GM12878 (cell line): ENCODE results near the gene C1GALT1. TPM values are rescaled to one million over a fixed set of nuclear protein-coding genes. Genes with fewer than 3 reads are reported as not detected.

ENCODE experiments used
- ATAC-seq: fragments of 200-7000 bp; cut with Tn5 transposase; 3 replicates; pipeline ENCODE4 v1.9.1; 2020; ENCODE audit warnings: mild to moderate bottlenecking, moderate library complexity
- BruUV-seq: library from RNA; stranded (reverse); fragments of 400-500 nt; replicated peaks from 2 replicates; lab custom pipeline; 2021; lab: Mats Ljungman, UMichigan
- CTCF ChIA-PET: fragments of 300-600 bp; sonication (Branson Sonifier 250); formaldehyde crosslinking; extraction: SDS; loops from one replicate; lab custom pipeline; 2021; ENCODE audit warnings: inconsistent platforms; lab: Yijun Ruan, JAX
- POLR2A ChIA-PET: fragments of 350-600 bp; formaldehyde crosslinking; extraction: SDS; loops from one replicate; lab custom pipeline; 2021; ENCODE audit warnings: inconsistent platforms; lab: Charles Lee
- RAD21 ChIA-PET: fragments of 300-600 bp; sonication (Branson Sonifier 250); formaldehyde crosslinking; loops from one replicate; lab custom pipeline; 2023; ENCODE audit warnings: antibody characterized with exemption; ENCODE audit not compliant: unreplicated experiment; lab: Charles Lee
- SMC1A ChIA-PET: fragments of 300-600 bp; sonication (Branson Sonifier 250); formaldehyde crosslinking; loops from one replicate; lab custom pipeline; 2023; ENCODE audit not compliant: unreplicated experiment, uncharacterized antibody; lab: Charles Lee
- DNase-seq: peaks from one replicate; pipeline ENCODE4 v3.0.0-alpha.2; 2011; ENCODE audit warnings: low read depth, low spot score
- FAIRE-seq: peaks from 3 replicates; lab custom pipeline; 2011; peaks lifted over from hg19 to GRCh38; lab: Jason Lieb, UNC
- H2AFZ ChIP-seq: 2 replicates; pipeline ENCODE4 v1.6.0; 2011; ENCODE audit warnings: low read depth, low read length, control low read depth; ENCODE audit not compliant: control insufficient read depth
- H3K27ac ChIP-seq: 2 replicates; pipeline ENCODE4 v1.5.1; 2011; ENCODE audit warnings: control low read depth; ENCODE audit not compliant: control insufficient read depth, insufficient read depth
- H3K27me3 ChIP-seq, 2 experiments: replicated peaks in 1 of 2; 2 replicates each; pipeline versions ENCODE4 v1.6.0 to v1.6.1; 2011; ENCODE audit warnings: low read length in 1 of 2; ENCODE audit not compliant: control insufficient read depth in 2 of 2, insufficient read depth in 2 of 2
- H3K36me3 ChIP-seq, 2 experiments: 2 replicates each; pipeline ENCODE4 v1.5.1; 2011; ENCODE audit warnings: low read length in 1 of 2; ENCODE audit not compliant: control insufficient read depth in 2 of 2, insufficient read depth in 2 of 2
- H3K4me1 ChIP-seq: 2 replicates; pipeline ENCODE4 v1.6.1; 2011; ENCODE audit warnings: mild to moderate bottlenecking, low read length, moderate library complexity, mixed read lengths; ENCODE audit not compliant: control insufficient read depth, insufficient read depth
- H3K4me2 ChIP-seq: 2 replicates; pipeline ENCODE4 v1.6.0; 2011; ENCODE audit warnings: control low read depth; ENCODE audit not compliant: control insufficient read depth, insufficient read depth
- H3K4me3 ChIP-seq: fragments of 200-600 bp; sonication (generic); 2 replicates; pipeline ENCODE4 v1.5.1; 2016
- H3K79me2 ChIP-seq: 2 replicates; pipeline ENCODE4 v1.6.0; 2011; ENCODE audit warnings: low read length; ENCODE audit not compliant: control insufficient read depth, insufficient read depth
- H3K9ac ChIP-seq: 2 replicates; pipeline ENCODE4 v1.8.0; 2011; ENCODE audit warnings: low read length, control low read depth, mixed read lengths; ENCODE audit not compliant: control insufficient read depth, insufficient read depth
- H3K9me3 ChIP-seq: replicated peaks from 3 replicates; pipeline ENCODE4 v1.5.1; 2011; ENCODE audit warnings: mild to moderate bottlenecking, low read length; ENCODE audit not compliant: control insufficient read depth, insufficient read depth
- H4K20me1 ChIP-seq: 2 replicates; pipeline ENCODE4 v1.6.0; 2011; ENCODE audit not compliant: control insufficient read depth, insufficient read depth
- CBFB ChIP-seq: IDR thresholded peaks from 2 replicates; pipeline ENCODE4 v1.6.1; 2016; ENCODE audit warnings: antibody characterized with exemption, low read depth
- CHD4 ChIP-seq: fragments of 200-600 bp; sonication (generic); IDR thresholded peaks from 2 replicates; pipeline ENCODE4 v1.6.1; 2016; ENCODE audit warnings: mild to moderate bottlenecking
- HCFC1 ChIP-seq: fragments of 150-350 bp; IDR thresholded peaks from 2 replicates; pipeline ENCODE4 v1.6.1; 2014; ENCODE audit warnings: low read length
- MEF2A ChIP-seq: IDR thresholded peaks from 2 replicates; pipeline ENCODE4 v1.6.1; 2011; ENCODE audit warnings: low read depth, mild to moderate bottlenecking, low read length, moderate library complexity; ENCODE audit not compliant: insufficient read depth
- MTA3 ChIP-seq: IDR thresholded peaks from 2 replicates; pipeline ENCODE4 v1.6.1; 2012; ENCODE audit warnings: low read length, inconsistent platforms, borderline replicate concordance
- NFXL1 ChIP-seq: fragments of 450-650 bp; IDR thresholded peaks from 2 replicates; pipeline ENCODE4 v1.6.1; 2017; ENCODE audit warnings: antibody characterized with exemption, mild to moderate bottlenecking, borderline replicate concordance
- NRF1 ChIP-seq: conservative IDR thresholded peaks from 2 replicates; pipeline ENCODE4 v1.6.1; 2011; ENCODE audit warnings: mild to moderate bottlenecking, low read depth, low read length, improper control_type of control experiment
- PML ChIP-seq: IDR thresholded peaks from 2 replicates; pipeline ENCODE4 v1.6.1; 2012; ENCODE audit warnings: low read length, inconsistent platforms
- RCOR1 ChIP-seq: conservative IDR thresholded peaks from 2 replicates; pipeline ENCODE4 v1.6.1; 2012; ENCODE audit warnings: low read depth, low read length, improper control_type of control experiment
- SREBF1 ChIP-seq: IDR thresholded peaks from 2 replicates; pipeline ENCODE4 v1.6.1; 2012; ENCODE audit warnings: mild to moderate bottlenecking, low read length
- TCF3 ChIP-seq: IDR thresholded peaks from 2 replicates; pipeline ENCODE4 v1.6.1; 2012; ENCODE audit warnings: low read depth, mild to moderate bottlenecking, low read length, borderline replicate concordance; ENCODE audit not compliant: insufficient read depth
- YY1 ChIP-seq: IDR thresholded peaks from 2 replicates; pipeline ENCODE4 v1.6.1; 2011; ENCODE audit warnings: low read depth, mild to moderate bottlenecking, low read length
- WGBS: methylation state at CpG from one replicate; pipeline ENCODE4 v1.1.6; 2016; ENCODE audit warnings: low lambda C conversion rate; ENCODE audit not compliant: insufficient replicate concordance, insufficient coverage; ENCODE audit errors: missing lambda C conversion rate; 5-methylcytosine and 5-hydroxymethylcytosine counted together
- in situ Hi-C: fragments of 300-500 bp; cut with MboI; formaldehyde crosslinking; loops from 9 replicates; pipeline ENCODE4 v1.14.3; 2018; ENCODE audit warnings: mixed read lengths
- intact Hi-C: fragments of 100-400 bp; cut with micrococcal nuclease; formaldehyde crosslinking; loops from one replicate; pipeline ENCODE4 v1.14.2; 2022; ENCODE audit not compliant: unreplicated experiment
- polyA plus RNA-seq, 11 experiments: library from polyadenylated mRNA; depleted of rRNA in 4 of 11; unstranded in 6 of 11; stranded (reverse) in 5 of 11; fragments of >200 nt; fragmentation: Nextera tagmentation in 4 of 11; fragmentation: Illumina TruSeq in 1 of 11; extraction: Ambion mirVana in 4 of 11; extraction: Trizol in 1 of 11; gene quantifications; 1 replicate in 1 of 11; 2 replicates in 10 of 11; pipeline versions ENCODE4 v1.2.1 to v1.2.3, GENCODE V29; 2011 to 2016; ENCODE audit warnings: inconsistent platforms in 2 of 11, missing spikeins in 2 of 11, low read depth in 1 of 11
- total RNA-seq, 4 experiments: library from RNA; depleted of rRNA in 3 of 4; stranded (reverse); fragments of >200 nt in 3 of 4; fragmentation: Illumina TruSeq in 1 of 4; extraction: Trizol in 1 of 4; gene quantifications; 2 replicates each; pipeline versions ENCODE4 v1.2.1 to v1.2.3, GENCODE V29; 2013 to 2021
- TF ChIP-seq, protein P1 (sequence below): fragments of 450-650 bp; IDR thresholded peaks from 2 replicates; pipeline ENCODE4 v1.6.1; 2016; ENCODE audit warnings: mild to moderate bottlenecking
- TF ChIP-seq, protein P2 (sequence below): IDR thresholded peaks from 2 replicates; pipeline ENCODE4 v1.6.1; 2012; ENCODE audit warnings: low read depth, low read length, improper control_type of control experiment
- TF ChIP-seq, protein P3 (sequence below): fragments of 150-350 bp; IDR thresholded peaks from 2 replicates; pipeline ENCODE4 v1.6.1; 2016; ENCODE audit warnings: low read depth, low read length

Gene C1GALT1
- total and polyA plus RNA-seq, 10 of the 15 experiments (the other 5 are each of a cell fraction or from before 2014, with no cell fraction given), result 1.6 to 25.0 (median 8.5) TPM

- TF ChIP-seq RCOR1, result no peak
- no peak for TF ChIP-seq SREBF1
- TF ChIP-seq, protein P1, sequence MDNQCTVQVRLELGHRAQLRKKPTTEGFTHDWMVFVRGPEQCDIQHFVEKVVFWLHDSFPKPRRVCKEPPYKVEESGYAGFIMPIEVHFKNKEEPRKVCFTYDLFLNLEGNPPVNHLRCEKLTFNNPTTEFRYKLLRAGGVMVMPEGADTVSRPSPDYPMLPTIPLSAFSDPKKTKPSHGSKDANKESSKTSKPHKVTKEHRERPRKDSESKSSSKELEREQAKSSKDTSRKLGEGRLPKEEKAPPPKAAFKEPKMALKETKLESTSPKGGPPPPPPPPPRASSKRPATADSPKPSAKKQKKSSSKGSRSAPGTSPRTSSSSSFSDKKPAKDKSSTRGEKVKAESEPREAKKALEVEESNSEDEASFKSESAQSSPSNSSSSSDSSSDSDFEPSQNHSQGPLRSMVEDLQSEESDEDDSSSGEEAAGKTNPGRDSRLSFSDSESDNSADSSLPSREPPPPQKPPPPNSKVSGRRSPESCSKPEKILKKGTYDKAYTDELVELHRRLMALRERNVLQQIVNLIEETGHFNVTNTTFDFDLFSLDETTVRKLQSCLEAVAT, result no peak
- TF ChIP-seq, protein P2, sequence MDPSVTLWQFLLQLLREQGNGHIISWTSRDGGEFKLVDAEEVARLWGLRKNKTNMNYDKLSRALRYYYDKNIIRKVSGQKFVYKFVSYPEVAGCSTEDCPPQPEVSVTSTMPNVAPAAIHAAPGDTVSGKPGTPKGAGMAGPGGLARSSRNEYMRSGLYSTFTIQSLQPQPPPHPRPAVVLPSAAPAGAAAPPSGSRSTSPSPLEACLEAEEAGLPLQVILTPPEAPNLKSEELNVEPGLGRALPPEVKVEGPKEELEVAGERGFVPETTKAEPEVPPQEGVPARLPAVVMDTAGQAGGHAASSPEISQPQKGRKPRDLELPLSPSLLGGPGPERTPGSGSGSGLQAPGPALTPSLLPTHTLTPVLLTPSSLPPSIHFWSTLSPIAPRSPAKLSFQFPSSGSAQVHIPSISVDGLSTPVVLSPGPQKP, result no peak
- TF ChIP-seq YY1, result no peak
Observed at GRCh38 chr7:7263297-7264230, 81.2 kb downstream of the C1GALT1 start (continued).

- SMC1A ChIA-PET, result interaction anchor here (0.8 to 1.2 kb wide), 3 partner anchors 33 to 83 kb away, joined by 3 to 5 read pairs (median 3); no protein-coding TSS in a partner anchor
- Histone ChIP-seq H3K36me3 (no peaks in the 10 kb centered on the region), H3K27ac (no peak overlapping the region), H3K79me2 (no peaks in the 10 kb centered on the region), H2AFZ (no peak overlapping the region)
- TF ChIP-seq MTA3, result no peak
- no peak for TF ChIP-seq CBFB
- TF ChIP-seq TCF3, result no peak
- no peak for TF ChIP-seq NRF1
- TF ChIP-seq, protein P3, sequence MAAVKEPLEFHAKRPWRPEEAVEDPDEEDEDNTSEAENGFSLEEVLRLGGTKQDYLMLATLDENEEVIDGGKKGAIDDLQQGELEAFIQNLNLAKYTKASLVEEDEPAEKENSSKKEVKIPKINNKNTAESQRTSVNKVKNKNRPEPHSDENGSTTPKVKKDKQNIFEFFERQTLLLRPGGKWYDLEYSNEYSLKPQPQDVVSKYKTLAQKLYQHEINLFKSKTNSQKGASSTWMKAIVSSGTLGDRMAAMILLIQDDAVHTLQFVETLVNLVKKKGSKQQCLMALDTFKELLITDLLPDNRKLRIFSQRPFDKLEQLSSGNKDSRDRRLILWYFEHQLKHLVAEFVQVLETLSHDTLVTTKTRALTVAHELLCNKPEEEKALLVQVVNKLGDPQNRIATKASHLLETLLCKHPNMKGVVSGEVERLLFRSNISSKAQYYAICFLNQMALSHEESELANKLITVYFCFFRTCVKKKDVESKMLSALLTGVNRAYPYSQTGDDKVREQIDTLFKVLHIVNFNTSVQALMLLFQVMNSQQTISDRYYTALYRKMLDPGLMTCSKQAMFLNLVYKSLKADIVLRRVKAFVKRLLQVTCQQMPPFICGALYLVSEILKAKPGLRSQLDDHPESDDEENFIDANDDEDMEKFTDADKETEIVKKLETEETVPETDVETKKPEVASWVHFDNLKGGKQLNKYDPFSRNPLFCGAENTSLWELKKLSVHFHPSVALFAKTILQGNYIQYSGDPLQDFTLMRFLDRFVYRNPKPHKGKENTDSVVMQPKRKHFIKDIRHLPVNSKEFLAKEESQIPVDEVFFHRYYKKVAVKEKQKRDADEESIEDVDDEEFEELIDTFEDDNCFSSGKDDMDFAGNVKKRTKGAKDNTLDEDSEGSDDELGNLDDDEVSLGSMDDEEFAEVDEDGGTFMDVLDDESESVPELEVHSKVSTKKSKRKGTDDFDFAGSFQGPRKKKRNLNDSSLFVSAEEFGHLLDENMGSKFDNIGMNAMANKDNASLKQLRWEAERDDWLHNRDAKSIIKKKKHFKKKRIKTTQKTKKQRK, result no peak
- TF ChIP-seq NFXL1, result no peak
- no peak for TF ChIP-seq HCFC1
- no peak for TF ChIP-seq PML
- TF ChIP-seq CHD4, result no peak
- TF ChIP-seq MEF2A, result no peak
- TF ChIP-seq, all 136 proteins: peak for 0
- 90% methylated on average over 9 of the region's 9 CpGs for WGBS
- H3K27me3 ChIP-seq, result no peaks in the 10 kb centered on the region
- no peak overlapping the region for H3K4me3 ChIP-seq
- H3K4me2 ChIP-seq, result no peak overlapping the region
- no peaks in the 10 kb centered on the region for H4K20me1 ChIP-seq
- intact Hi-C loops (no loop called here), in situ Hi-C loops (no loop called here)
- no peak for FAIRE-seq
- POLR2A ChIA-PET, result interaction anchor here (0.6 kb wide), 1 partner anchor 26 kb away, joined by 3 read pairs; no protein-coding TSS in a partner anchor
- no TSS peak for BruUV-seq
- ATAC-seq, result no peak
- CTCF ChIA-PET, result interaction anchor here (1.1 kb wide), 1 partner anchor 31 kb away, joined by 3 read pairs; no protein-coding TSS in a partner anchor
- no peaks in the 10 kb centered on the region; the same call in 2 of the 3 replicates for H3K9me3 ChIP-seq
- RAD21 ChIA-PET, result interaction anchor here (1.3 kb wide), 1 partner anchor 161 kb away, joined by 5 read pairs; no protein-coding TSS in a partner anchor
- H3K4me1 ChIP-seq, result no peaks in the 10 kb centered on the region
- no peak for DNase-seq
- H3K9ac ChIP-seq, result no peak overlapping the region
Observed at GRCh38 chr7:7264306-7265040, 82.1 kb downstream of the C1GALT1 start.
